Activated CD4-positive, alpha-beta T cell treated with anti-CD3 and anti-CD28 coated beads for 36 hours (primary cell): Measurements from ENCODE around the gene ENTHD1. TPM values are rescaled to one million over a fixed set of nuclear protein-coding genes. Genes with fewer than 3 reads are reported as not detected.

Experiments
- ATAC-seq: fragments of 200-7000 bp; cut with Tn5 transposase; one replicate; pipeline ENCODE4 v1.10.0; 2021; ENCODE audit warnings: mild to moderate bottlenecking, moderate library complexity
- CTCF ChIA-PET: fragments of 350-600 bp; sonication (Branson Sonifier 250); formaldehyde crosslinking; loops from one replicate; lab custom pipeline; 2021; ENCODE audit warnings: antibody characterized with exemption; lab: Charles Lee
- POLR2A ChIA-PET: fragments of 350-600 bp; sonication (Branson Sonifier 250); formaldehyde crosslinking; loops from one replicate; lab custom pipeline; 2021; ENCODE audit warnings: antibody characterized with exemption, inconsistent platforms; lab: Charles Lee
- DNase-seq: peaks from one replicate; pipeline ENCODE4 v3.0.0-alpha.2; 2020
- H3K27ac Mint-ChIP-seq: one replicate; pipeline ENCODE4 v1.8.0; 2021; ENCODE audit warnings: mixed read lengths
- H3K27me3 Mint-ChIP-seq: one replicate; pipeline ENCODE4 v1.8.0; 2021; ENCODE audit warnings: mixed read lengths
- H3K36me3 Mint-ChIP-seq: one replicate; pipeline ENCODE4 v1.8.0; 2021; ENCODE audit warnings: low read depth, mixed read lengths
- H3K4me1 Mint-ChIP-seq: one replicate; pipeline ENCODE4 v1.8.0; 2021; ENCODE audit warnings: mixed read lengths
- H3K4me3 Mint-ChIP-seq: one replicate; pipeline ENCODE4 v1.8.0; 2021; ENCODE audit warnings: mild to moderate bottlenecking, moderate library complexity, mixed read lengths
- H3K9me3 Mint-ChIP-seq: one replicate; pipeline ENCODE4 v1.8.0; 2021; ENCODE audit warnings: low read depth, mixed read lengths
- intact Hi-C, 2 experiments: fragments of 100-400 bp; cut with DNase I in 1 of 2; cut with micrococcal nuclease in 1 of 2; formaldehyde crosslinking; loops; one replicate each; pipeline versions ENCODE4 v1.14.2 to v1.15.1; 2022 to 2024; cut with DNase I, micrococcal nuclease
- total RNA-seq, 2 experiments: library from RNA; stranded (reverse); gene quantifications; one replicate each; pipeline ENCODE4 v1.2.3, GENCODE V29; 2021

Gene ENTHD1
- total RNA-seq, 2 experiments from 2014 or later: 0.59 to 0.70 TPM

GRCh38 chr22:39715778-39716495 lies 177.6 kb downstream of the ENTHD1 start:
- Mint-ChIP-seq H3K36me3 (no peaks in the 10 kb centered on the region), H3K9me3 (no peaks in the 10 kb centered on the region), H3K4me3 (no peak overlapping the region), H3K27ac (no peak overlapping the region), H3K4me1 (no peaks in the 10 kb centered on the region), H3K27me3 (no peaks in the 10 kb centered on the region)
- intact Hi-C loops: no loop called here
- POLR2A ChIA-PET: interaction anchor here (0.6 kb wide), 1 partner anchor 210 kb away, joined by 18 read pairs; no protein-coding TSS in a partner anchor
- CTCF ChIA-PET: interaction anchor here (0.5 to 0.6 kb wide), 3 partner anchors 91 to 401 kb away, joined by 3 to 5 read pairs (median 3); no protein-coding TSS in a partner anchor
- DNase-seq (no peak), ATAC-seq (no peak)

GRCh38 chr22:39714321-39714720 lies 179.2 kb downstream of the ENTHD1 start:
- POLR2A ChIA-PET: no interaction called here
- CTCF ChIA-PET: no interaction called here
- H3K27me3 Mint-ChIP-seq: no peaks in the 10 kb centered on the region
- no peak overlapping the region for H3K27ac Mint-ChIP-seq
- H3K9me3 Mint-ChIP-seq: no peaks in the 10 kb centered on the region
- intact Hi-C loops: no loop called here
- H3K4me3 Mint-ChIP-seq: no peak overlapping the region
- DNase-seq: no peak
- no peaks in the 10 kb centered on the region for H3K36me3 Mint-ChIP-seq
- ATAC-seq: no peak
- no peaks in the 10 kb centered on the region for H3K4me1 Mint-ChIP-seq

- DNase-seq: no peak
- POLR2A ChIA-PET: no interaction called here
- H3K27ac Mint-ChIP-seq: no peak overlapping the region
Measured at GRCh38 chr22:39713799-39714290, 179.7 kb downstream of the ENTHD1 start.

GRCh38 chr22:39712751-39713525 lies 180.6 kb downstream of the ENTHD1 start:
- Mint-ChIP-seq H3K36me3 (no peaks in the 10 kb centered on the region), H3K4me3 (no peak overlapping the region), H3K4me1 (no peaks in the 10 kb centered on the region), H3K9me3 (no peaks in the 10 kb centered on the region), H3K27ac (no peak overlapping the region), H3K27me3 (no peaks in the 10 kb centered on the region)
- CTCF ChIA-PET: interaction anchor here (0.8 kb wide), 1 partner anchor 158 kb away, joined by 3 read pairs; no protein-coding TSS in a partner anchor
- no peak for ATAC-seq
- intact Hi-C loops: no loop called here
- no peak for DNase-seq
- POLR2A ChIA-PET: no interaction called here

More at GRCh38 chr22:39713799-39714290, 179.7 kb downstream of the ENTHD1 start:
- ATAC-seq: no peak
- intact Hi-C loops: no loop called here
- Mint-ChIP-seq H3K36me3 (no peaks in the 10 kb centered on the region), H3K4me3 (no peak overlapping the region), H3K9me3 (no peaks in the 10 kb centered on the region), H3K27me3 (no peaks in the 10 kb centered on the region), H3K4me1 (no peaks in the 10 kb centered on the region)
- CTCF ChIA-PET: no interaction called here

- ATAC-seq: no peak
- H3K27ac Mint-ChIP-seq: no peak overlapping the region
- intact Hi-C loops: no loop called here
- no peaks in the 10 kb centered on the region for H3K36me3 Mint-ChIP-seq
- no peaks in the 10 kb centered on the region for H3K27me3 Mint-ChIP-seq
- no peaks in the 10 kb centered on the region for H3K9me3 Mint-ChIP-seq
- ChIA-PET POLR2A (no interaction called here), CTCF (interaction anchor here (0.8 kb wide), 1 partner anchor 158 kb away, joined by 3 read pairs; no protein-coding TSS in a partner anchor)
- DNase-seq: no peak
- H3K4me1 Mint-ChIP-seq: no peaks in the 10 kb centered on the region
- no peak overlapping the region for H3K4me3 Mint-ChIP-seq
Measured at GRCh38 chr22:39712081-39712480, 181.5 kb downstream of the ENTHD1 start.

- no peaks in the 10 kb centered on the region for H3K27me3 Mint-ChIP-seq
- H3K27ac Mint-ChIP-seq: no peak overlapping the region
- no peak for DNase-seq
- ChIA-PET POLR2A (no interaction called here), CTCF (interaction anchor here (1.3 kb wide), 1 partner anchor 176 kb away, joined by 3 read pairs; no protein-coding TSS in a partner anchor)
- H3K4me3 Mint-ChIP-seq: no peak overlapping the region
- no peaks in the 10 kb centered on the region for H3K4me1 Mint-ChIP-seq
- no peaks in the 10 kb centered on the region for H3K36me3 Mint-ChIP-seq
- intact Hi-C loops: no loop called here
- no peaks in the 10 kb centered on the region for H3K9me3 Mint-ChIP-seq
- no peak for ATAC-seq
Measured at GRCh38 chr22:39710380-39711150, 183.0 kb downstream of the ENTHD1 start.

GRCh38 chr22:39707816-39708215 lies 185.7 kb downstream of the ENTHD1 start:
- CTCF ChIA-PET: interaction anchor here (1.0 kb wide), 2 partner anchors 71 to 317 kb away, joined by 3 read pairs; no protein-coding TSS in a partner anchor
- POLR2A ChIA-PET: no interaction called here

GRCh38 chr22:39707351-39707750 lies 186.2 kb downstream of the ENTHD1 start:
- H3K4me1 Mint-ChIP-seq: no peaks in the 10 kb centered on the region
- no peak overlapping the region for H3K4me3 Mint-ChIP-seq
- no peaks in the 10 kb centered on the region for H3K27me3 Mint-ChIP-seq
- H3K27ac Mint-ChIP-seq: no peak overlapping the region
- no peaks in the 10 kb centered on the region for H3K9me3 Mint-ChIP-seq
- ChIA-PET POLR2A (no interaction called here), CTCF (interaction anchor here (0.7 to 1.0 kb wide), 3 partner anchors 10 to 318 kb away, joined by 3 read pairs; no protein-coding TSS in a partner anchor)
- H3K36me3 Mint-ChIP-seq: no peaks in the 10 kb centered on the region
- DNase-seq (no peak), ATAC-seq (no peak)
- intact Hi-C loops: no loop called here

More at GRCh38 chr22:39707816-39708215, 185.7 kb downstream of the ENTHD1 start:
- intact Hi-C loops: no loop called here
- Mint-ChIP-seq H3K4me3 (no peak overlapping the region), H3K27ac (no peak overlapping the region), H3K27me3 (no peaks in the 10 kb centered on the region), H3K4me1 (no peaks in the 10 kb centered on the region), H3K36me3 (no peaks in the 10 kb centered on the region), H3K9me3 (no peaks in the 10 kb centered on the region)
- no peak for ATAC-seq
- DNase-seq: no peak

GRCh38 chr22:39706376-39707140 lies 187.0 kb downstream of the ENTHD1 start:
- Mint-ChIP-seq H3K9me3 (no peaks in the 10 kb centered on the region), H3K4me3 (no peak overlapping the region), H3K36me3 (no peaks in the 10 kb centered on the region), H3K27me3 (no peaks in the 10 kb centered on the region), H3K27ac (no peak overlapping the region), H3K4me1 (no peaks in the 10 kb centered on the region)
- POLR2A ChIA-PET: no interaction called here
- ATAC-seq (no peak), DNase-seq (no peak)
- CTCF ChIA-PET: interaction anchor here (0.6 to 0.7 kb wide), 3 partner anchors 11 to 317 kb away, joined by 3 read pairs; no protein-coding TSS in a partner anchor
- intact Hi-C loops: no loop called here

- H3K27ac Mint-ChIP-seq: no peak overlapping the region
- H3K9me3 Mint-ChIP-seq: no peaks in the 10 kb centered on the region
- H3K4me3 Mint-ChIP-seq: no peak overlapping the region
- ChIA-PET CTCF (no interaction called here), POLR2A (no interaction called here)
- intact Hi-C loops: no loop called here
- no peaks in the 10 kb centered on the region for H3K27me3 Mint-ChIP-seq
- no peak for DNase-seq
- H3K4me1 Mint-ChIP-seq: no peaks in the 10 kb centered on the region
- no peak for ATAC-seq
- H3K36me3 Mint-ChIP-seq: no peaks in the 10 kb centered on the region
Measured at GRCh38 chr22:39705386-39705785, 188.2 kb downstream of the ENTHD1 start.
